ENCODE data around the gene TTLL1. TPM values are rescaled to one million over a fixed set of nuclear protein-coding genes. Genes with fewer than 3 reads are reported as not detected.
A peak's percentile ranks its signal among the peaks of the same experiment; 100 is the strongest.

Gene TTLL1
- total RNA-seq, 1 experiment from 2014 or later: 3.3 TPM

GRCh38 chr22:43100225-43100624 lies 11.0 kb upstream of the TTLL1 start:
- Mint-ChIP-seq H3K27ac (ENCODE audit: unreplicated experiment) (peak overlapping the region; percentile 68), H3K4me1 (ENCODE audit: low read depth, unreplicated experiment) (peaks cover 20% of the 10 kb centered on the region), H3K27me3 (ENCODE audit: unreplicated experiment) (no peaks in the 10 kb centered on the region), H3K36me3 (ENCODE audit: insufficient read depth, unreplicated experiment) (peaks cover 16% of the 10 kb centered on the region), H3K4me3 (ENCODE audit: low read depth, unreplicated experiment) (no peak overlapping the region), H3K9me3 (ENCODE audit: low read depth, unreplicated experiment) (peaks cover 4% of the 10 kb centered on the region)
- DNase-seq: peak; percentile 53
- no peak for TF ChIP-seq CTCF (IDR thresholded peaks at IDR 0.05; ENCODE audit: unreplicated experiment)
- intact Hi-C loops (cut with micrococcal nuclease; ENCODE audit: unreplicated experiment): no loop called here
- CTCF ChIA-PET: interaction anchor here (0.6 to 0.7 kb wide), 3 partner anchors 10 to 214 kb away, joined by 3 read pairs; no protein-coding TSS in a partner anchor
- BruUV-seq (replicated peaks): no TSS peak

GRCh38 chr22:43099095-43099494 lies 9.9 kb upstream of the TTLL1 start:
- CTCF ChIA-PET: interaction anchor here (0.7 to 0.8 kb wide), 2 partner anchors 9 to 140 kb away, joined by 3 to 8 read pairs; no protein-coding TSS in a partner anchor

GRCh38 chr22:43098356-43098755 lies 9.2 kb upstream of the TTLL1 start:
- DNase-seq: no peak
- Mint-ChIP-seq H3K9me3 (ENCODE audit: low read depth, unreplicated experiment) (peaks cover 4% of the 10 kb centered on the region), H3K4me3 (ENCODE audit: low read depth, unreplicated experiment) (no peak overlapping the region), H3K36me3 (ENCODE audit: insufficient read depth, unreplicated experiment) (peaks cover 16% of the 10 kb centered on the region), H3K27me3 (ENCODE audit: unreplicated experiment) (no peaks in the 10 kb centered on the region), H3K4me1 (ENCODE audit: low read depth, unreplicated experiment) (peaks cover 9% of the 10 kb centered on the region), H3K27ac (ENCODE audit: unreplicated experiment) (no peak overlapping the region)
- no peak for TF ChIP-seq CTCF (IDR thresholded peaks at IDR 0.05; ENCODE audit: unreplicated experiment)
- intact Hi-C loops (cut with micrococcal nuclease; ENCODE audit: unreplicated experiment): loop anchor here (10.0 kb wide), 1 partner anchor 314 kb away; no protein-coding TSS in a partner anchor
- no TSS peak for BruUV-seq (replicated peaks)
- CTCF ChIA-PET: interaction anchor here (0.7 to 0.8 kb wide), 2 partner anchors 8 to 948 kb away, joined by 3 read pairs; no protein-coding TSS in a partner anchor

More at GRCh38 chr22:43099095-43099494, 9.9 kb upstream of the TTLL1 start:
- intact Hi-C loops (cut with micrococcal nuclease; ENCODE audit: unreplicated experiment): loop anchor here (10.0 kb wide), 1 partner anchor 314 kb away; no protein-coding TSS in a partner anchor
- no peak overlapping the region for H3K27ac Mint-ChIP-seq (ENCODE audit: unreplicated experiment)
- peaks cover 16% of the 10 kb centered on the region for H3K4me1 Mint-ChIP-seq (ENCODE audit: low read depth, unreplicated experiment)
- TF ChIP-seq CTCF (IDR thresholded peaks at IDR 0.05; ENCODE audit: unreplicated experiment): no peak
- no peaks in the 10 kb centered on the region for H3K27me3 Mint-ChIP-seq (ENCODE audit: unreplicated experiment)
- H3K36me3 Mint-ChIP-seq (ENCODE audit: insufficient read depth, unreplicated experiment): peaks cover 16% of the 10 kb centered on the region
- H3K4me3 Mint-ChIP-seq (ENCODE audit: low read depth, unreplicated experiment): no peak overlapping the region
- peaks cover 4% of the 10 kb centered on the region for H3K9me3 Mint-ChIP-seq (ENCODE audit: low read depth, unreplicated experiment)
- BruUV-seq (replicated peaks): no TSS peak
- no peak for DNase-seq

- CTCF ChIA-PET: no interaction called here
- no TSS peak for BruUV-seq (replicated peaks)
- DNase-seq: no peak
- Mint-ChIP-seq H3K9me3 (ENCODE audit: low read depth, unreplicated experiment) (peaks cover 4% of the 10 kb centered on the region), H3K27ac (ENCODE audit: unreplicated experiment) (no peak overlapping the region), H3K4me1 (ENCODE audit: low read depth, unreplicated experiment) (peaks cover 8% of the 10 kb centered on the region), H3K4me3 (ENCODE audit: low read depth, unreplicated experiment) (no peak overlapping the region), H3K36me3 (ENCODE audit: insufficient read depth, unreplicated experiment) (peaks cover 16% of the 10 kb centered on the region), H3K27me3 (ENCODE audit: unreplicated experiment) (no peaks in the 10 kb centered on the region)
- intact Hi-C loops (cut with micrococcal nuclease; ENCODE audit: unreplicated experiment): loop anchor here (10.0 kb wide), 1 partner anchor 312 kb away; no protein-coding TSS in a partner anchor
- no peak for TF ChIP-seq CTCF (IDR thresholded peaks at IDR 0.05; ENCODE audit: unreplicated experiment)
Measured at GRCh38 chr22:43096420-43096819, 7.2 kb upstream of the TTLL1 start.
